CD4-positive, alpha-beta T cell (primary cell): Measurements from ENCODE around the gene RERE. TPM values are rescaled to one million over a fixed set of nuclear protein-coding genes. Genes with fewer than 3 reads are reported as not detected.

Source experiments
- ATAC-seq: fragments of 200-7000 bp; cut with Tn5 transposase; one replicate; pipeline ENCODE4 v1.10.0; 2022; ENCODE audit warnings: mild to moderate bottlenecking; ENCODE audit not compliant: poor library complexity
- CTCF ChIA-PET: fragments of 350-600 bp; sonication (Branson Sonifier 250); formaldehyde crosslinking; loops from one replicate; lab custom pipeline; 2021; ENCODE audit warnings: antibody characterized with exemption, inconsistent platforms; lab: Charles Lee
- POLR2A ChIA-PET: fragments of 350-600 bp; sonication (Branson Sonifier 250); formaldehyde crosslinking; loops from one replicate; lab custom pipeline; 2021; ENCODE audit warnings: antibody characterized with exemption, inconsistent platforms; lab: Charles Lee
- DNase-seq, 14 experiments: peaks; one replicate each; pipeline ENCODE4 v3.0.0-alpha.2; 2013 to 2020; ENCODE audit warnings: mixed read lengths in 2 of 14
- H3K27ac ChIP-seq, 2 donors: one replicate each; pipeline versions ENCODE4 v1.5.1 to v1.7.0; 2013; ENCODE audit warnings: low read length in 2 of 2, low read depth in 1 of 2, mild to moderate bottlenecking in 1 of 2
- H3K27me3 ChIP-seq, 2 experiments: 1 replicate in 1 of 2; 2 replicates in 1 of 2; pipeline versions ENCODE4 v1.6.1 to v1.7.0; 2013; ENCODE audit warnings: low read length in 2 of 2, control low read depth in 1 of 2, mild to moderate bottlenecking in 1 of 2, moderate library complexity in 1 of 2; ENCODE audit not compliant: insufficient read depth in 2 of 2, control insufficient read depth in 1 of 2
- H3K36me3 ChIP-seq: one replicate; pipeline ENCODE4 v1.6.1; 2013; ENCODE audit warnings: low read length, control low read depth; ENCODE audit not compliant: insufficient read depth
- H3K4me1 ChIP-seq: one replicate; pipeline ENCODE4 v1.6.1; 2013; ENCODE audit warnings: low read length, control low read depth; ENCODE audit not compliant: insufficient read depth
- H3K4me3 ChIP-seq: one replicate; pipeline ENCODE4 v1.5.1; 2013; ENCODE audit warnings: mild to moderate bottlenecking, low read length, moderate library complexity
- H3K9me3 ChIP-seq, 2 experiments: 1 replicate in 1 of 2; 2 replicates in 1 of 2; pipeline versions ENCODE4 v1.6.1 to v1.7.0; 2013; ENCODE audit warnings: low read length in 2 of 2, mild to moderate bottlenecking in 2 of 2, control low read depth in 1 of 2, moderate library complexity in 1 of 2; ENCODE audit not compliant: control insufficient read depth in 1 of 2, insufficient read depth in 1 of 2
- H3K27ac Mint-ChIP-seq: one replicate; pipeline ENCODE4 v1.8.0; 2020; ENCODE audit warnings: mixed read lengths
- H3K27me3 Mint-ChIP-seq: one replicate; pipeline ENCODE4 v1.8.0; 2021; ENCODE audit warnings: mixed read lengths
- H3K36me3 Mint-ChIP-seq: one replicate; pipeline ENCODE4 v1.8.0; 2021; ENCODE audit warnings: low read depth, mixed read lengths
- H3K4me1 Mint-ChIP-seq: one replicate; pipeline ENCODE4 v1.8.0; 2021; ENCODE audit warnings: low read depth, mixed read lengths
- H3K4me3 Mint-ChIP-seq: one replicate; pipeline ENCODE4 v1.8.0; 2020; ENCODE audit warnings: mild to moderate bottlenecking, mixed read lengths
- H3K9me3 Mint-ChIP-seq: one replicate; pipeline ENCODE4 v1.8.0; 2020; ENCODE audit warnings: mixed read lengths
- intact Hi-C, 2 experiments: fragments of 100-400 bp; cut with DNase I in 1 of 2; cut with micrococcal nuclease in 1 of 2; formaldehyde crosslinking; loops; one replicate each; pipeline versions ENCODE4 v1.15.1 to v1.9.0; 2023 to 2025; cut with DNase I, micrococcal nuclease
- total RNA-seq, 174 experiments: library from RNA in 2 of 174; stranded (reverse) in 2 of 174; gene quantifications; one replicate each; pipeline ENCODE4 v1.2.3 and lab custom pipeline; 2021 to 2026
- TF ChIP-seq, protein P1 (sequence below): fragments of 200-600 bp; IDR thresholded peaks from one replicate; pipeline ENCODE4 v1.8.0; 2022; ENCODE audit warnings: antibody characterized with exemption, mild to moderate bottlenecking

Gene RERE
- total RNA-seq, 2 experiments from 2014 or later, result 78.4 to 84.0 TPM

DNA sequence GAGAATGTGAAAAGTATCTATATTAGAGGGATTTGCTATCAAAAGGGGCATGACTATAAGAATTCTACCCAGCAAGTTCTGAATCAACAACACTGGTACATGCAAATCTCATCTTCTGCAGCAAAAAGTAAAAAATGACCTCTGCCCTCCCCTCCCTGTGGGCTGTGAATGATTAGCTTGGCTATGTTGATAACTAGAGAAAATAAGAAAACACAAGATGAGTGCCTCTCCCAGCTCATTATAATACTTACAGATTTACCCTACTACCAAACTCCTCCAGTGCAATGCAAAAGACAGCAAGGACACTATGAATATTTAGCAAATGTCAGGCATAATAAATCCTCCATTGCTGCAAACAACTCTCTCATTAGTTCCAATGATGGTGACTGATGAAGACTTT, 397.1 kb downstream of the RERE start:
- TF ChIP-seq, protein P1, sequence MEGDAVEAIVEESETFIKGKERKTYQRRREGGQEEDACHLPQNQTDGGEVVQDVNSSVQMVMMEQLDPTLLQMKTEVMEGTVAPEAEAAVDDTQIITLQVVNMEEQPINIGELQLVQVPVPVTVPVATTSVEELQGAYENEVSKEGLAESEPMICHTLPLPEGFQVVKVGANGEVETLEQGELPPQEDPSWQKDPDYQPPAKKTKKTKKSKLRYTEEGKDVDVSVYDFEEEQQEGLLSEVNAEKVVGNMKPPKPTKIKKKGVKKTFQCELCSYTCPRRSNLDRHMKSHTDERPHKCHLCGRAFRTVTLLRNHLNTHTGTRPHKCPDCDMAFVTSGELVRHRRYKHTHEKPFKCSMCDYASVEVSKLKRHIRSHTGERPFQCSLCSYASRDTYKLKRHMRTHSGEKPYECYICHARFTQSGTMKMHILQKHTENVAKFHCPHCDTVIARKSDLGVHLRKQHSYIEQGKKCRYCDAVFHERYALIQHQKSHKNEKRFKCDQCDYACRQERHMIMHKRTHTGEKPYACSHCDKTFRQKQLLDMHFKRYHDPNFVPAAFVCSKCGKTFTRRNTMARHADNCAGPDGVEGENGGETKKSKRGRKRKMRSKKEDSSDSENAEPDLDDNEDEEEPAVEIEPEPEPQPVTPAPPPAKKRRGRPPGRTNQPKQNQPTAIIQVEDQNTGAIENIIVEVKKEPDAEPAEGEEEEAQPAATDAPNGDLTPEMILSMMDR, result no peak
- DNase-seq (no peak), ATAC-seq (no peak)
- Mint-ChIP-seq H3K9me3 (no peaks in the 10 kb centered on the region), H3K4me1 (peaks cover 27% of the 10 kb centered on the region), H3K4me3 (no peak overlapping the region), H3K36me3 (peaks cover 25% of the 10 kb centered on the region), H3K27me3 (no peaks in the 10 kb centered on the region), H3K27ac (no peak overlapping the region)
- H3K4me1 ChIP-seq, result peaks cover 55% of the 10 kb centered on the region
- intact Hi-C loops, result loop anchor here (5.0 to 10.0 kb wide), 6 partner anchors 38 to 394 kb away; partner anchors contain the start of gene RERE (in 1 of the 2)
- H3K27ac ChIP-seq, result no peak overlapping the region
- H3K9me3 ChIP-seq, result no peaks in the 10 kb centered on the region
- ChIA-PET CTCF (interaction anchor here (2.5 to 3.5 kb wide), 2 partner anchors 10 to 11 kb away, joined by 8 to 30 read pairs; no protein-coding TSS in a partner anchor), POLR2A (interaction anchor here (1.0 to 3.1 kb wide), 4 partner anchors 11 to 105 kb away, joined by 4 to 14 read pairs (median 4); no protein-coding TSS in a partner anchor)
- peak overlapping the region; percentile 88 for H3K4me3 ChIP-seq
- H3K27me3 ChIP-seq, result no peaks in the 10 kb centered on the region
- peaks cover 48% of the 10 kb centered on the region for H3K36me3 ChIP-seq

DNA sequence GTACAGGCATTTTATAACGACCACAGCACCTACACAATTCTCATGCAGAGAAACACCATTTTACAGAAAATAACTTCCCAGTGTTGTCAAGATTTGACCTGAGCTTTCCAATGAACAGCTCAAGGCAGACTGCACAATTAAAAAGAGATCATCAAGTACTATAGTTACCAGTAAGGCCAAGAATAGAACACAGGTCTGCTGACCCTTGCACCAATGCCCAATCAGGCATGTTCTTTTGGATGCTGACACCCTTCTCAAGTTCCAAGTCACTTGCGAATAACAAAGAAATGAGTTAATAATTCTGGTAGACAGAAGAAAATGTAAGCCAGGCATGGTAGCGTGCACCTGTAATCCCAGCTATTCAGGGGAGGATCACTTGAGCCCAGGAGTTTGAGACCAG, 397.6 kb downstream of the RERE start:
- H3K9me3 Mint-ChIP-seq, result no peaks in the 10 kb centered on the region
- H3K4me1 ChIP-seq, result peaks cover 51% of the 10 kb centered on the region
- H3K36me3 ChIP-seq, result peaks cover 51% of the 10 kb centered on the region
- H3K27ac ChIP-seq, result no peak overlapping the region
- H3K9me3 ChIP-seq, result no peaks in the 10 kb centered on the region
- no peaks in the 10 kb centered on the region for H3K27me3 Mint-ChIP-seq
- peaks cover 27% of the 10 kb centered on the region for H3K4me1 Mint-ChIP-seq
- peaks cover 29% of the 10 kb centered on the region for H3K36me3 Mint-ChIP-seq
- ATAC-seq (no peak), DNase-seq (no peak)
- no peaks in the 10 kb centered on the region for H3K27me3 ChIP-seq
- intact Hi-C loops, result loop anchor here (5.0 to 10.0 kb wide), 6 partner anchors 38 to 395 kb away; partner anchors contain the start of gene RERE (in 1 of the 2)
- H3K4me3 Mint-ChIP-seq, result no peak overlapping the region
- peak overlapping the region; percentile 88 for H3K4me3 ChIP-seq
- POLR2A ChIA-PET, result interaction anchor here (0.9 to 3.1 kb wide), 6 partner anchors 10 to 105 kb away, joined by 3 to 14 read pairs (median 4); no protein-coding TSS in a partner anchor
- no peak overlapping the region for H3K27ac Mint-ChIP-seq
- TF ChIP-seq, protein P1, result no peak
- CTCF ChIA-PET, result interaction anchor here (1.5 to 3.5 kb wide), 3 partner anchors 10 to 14 kb away, joined by 3 to 30 read pairs (median 8); no protein-coding TSS in a partner anchor

DNA sequence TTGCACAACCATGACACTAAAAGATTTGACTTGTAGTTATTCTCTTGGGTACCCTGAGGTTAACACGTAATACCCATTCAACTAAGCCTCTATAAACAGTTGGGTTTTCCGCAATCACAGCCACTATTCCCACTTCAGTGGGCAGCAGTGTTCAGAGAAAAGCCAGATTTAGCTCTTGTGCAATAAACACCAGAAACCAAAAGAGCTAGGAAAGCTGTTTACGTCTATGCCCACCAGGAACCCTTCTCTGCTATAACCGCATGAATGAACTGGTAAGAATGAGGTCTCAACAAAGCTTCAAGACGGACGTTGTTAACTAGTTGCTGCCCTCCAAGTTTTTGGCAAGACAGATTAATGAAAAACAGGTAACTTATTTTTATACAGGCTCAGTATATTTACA, 398.3 kb downstream of the RERE start:
- ChIA-PET CTCF (interaction anchor here (1.5 to 3.5 kb wide), 3 partner anchors 10 to 15 kb away, joined by 3 to 30 read pairs (median 8); no protein-coding TSS in a partner anchor), POLR2A (interaction anchor here (0.9 to 3.1 kb wide), 5 partner anchors 9 to 106 kb away, joined by 3 to 14 read pairs (median 5); no protein-coding TSS in a partner anchor)
- TF ChIP-seq, protein P1, result no peak
- H3K4me1 Mint-ChIP-seq, result peaks cover 24% of the 10 kb centered on the region
- Histone ChIP-seq H3K9me3 (no peaks in the 10 kb centered on the region), H3K36me3 (peaks cover 56% of the 10 kb centered on the region), H3K27me3 (no peaks in the 10 kb centered on the region), H3K27ac (no peak overlapping the region), H3K4me1 (peaks cover 46% of the 10 kb centered on the region), H3K4me3 (peak overlapping the region; percentile 88)
- no peak for ATAC-seq
- intact Hi-C loops, result no loop called here
- DNase-seq, result no peak
- peaks cover 29% of the 10 kb centered on the region for H3K36me3 Mint-ChIP-seq
- H3K4me3 Mint-ChIP-seq, result no peak overlapping the region
- H3K27me3 Mint-ChIP-seq, result no peaks in the 10 kb centered on the region
- no peaks in the 10 kb centered on the region for H3K9me3 Mint-ChIP-seq
- H3K27ac Mint-ChIP-seq, result no peak overlapping the region
